Esophagus squamous epithelium (tissue), 4 donors: Measurements from ENCODE around the gene ATRN.

ENCODE experiments used
- CTCF ChIP-seq, 6 experiments: fragments of 450-650 bp in 4 of 6; fragments of 200-600 bp in 2 of 6; sonication (generic) in 2 of 6; IDR thresholded peaks; one replicate each; pipeline ENCODE4 v1.5.1; 2016 to 2019; ENCODE audit warnings: antibody characterized with exemption in 6 of 6, mild to moderate bottlenecking in 4 of 6, moderate library complexity in 4 of 6
- POLR2A ChIP-seq, 4 donors: fragments of 450-650 bp; IDR thresholded peaks; one replicate each; pipeline ENCODE4 v1.6.1; 2017; ENCODE audit warnings: antibody characterized with exemption in 4 of 4, mild to moderate bottlenecking in 4 of 4, moderate library complexity in 3 of 4

GRCh38 chr20:3652221-3652620, 181.4 kb downstream of the ATRN start:
- TF ChIP-seq POLR2A (IDR thresholded peaks at IDR 0.05) (no peak), CTCF (IDR thresholded peaks at IDR 0.05) (no peak)
